Measurements from ENCODE around the gene MROH8.

The MROH8 gene

DNA sequence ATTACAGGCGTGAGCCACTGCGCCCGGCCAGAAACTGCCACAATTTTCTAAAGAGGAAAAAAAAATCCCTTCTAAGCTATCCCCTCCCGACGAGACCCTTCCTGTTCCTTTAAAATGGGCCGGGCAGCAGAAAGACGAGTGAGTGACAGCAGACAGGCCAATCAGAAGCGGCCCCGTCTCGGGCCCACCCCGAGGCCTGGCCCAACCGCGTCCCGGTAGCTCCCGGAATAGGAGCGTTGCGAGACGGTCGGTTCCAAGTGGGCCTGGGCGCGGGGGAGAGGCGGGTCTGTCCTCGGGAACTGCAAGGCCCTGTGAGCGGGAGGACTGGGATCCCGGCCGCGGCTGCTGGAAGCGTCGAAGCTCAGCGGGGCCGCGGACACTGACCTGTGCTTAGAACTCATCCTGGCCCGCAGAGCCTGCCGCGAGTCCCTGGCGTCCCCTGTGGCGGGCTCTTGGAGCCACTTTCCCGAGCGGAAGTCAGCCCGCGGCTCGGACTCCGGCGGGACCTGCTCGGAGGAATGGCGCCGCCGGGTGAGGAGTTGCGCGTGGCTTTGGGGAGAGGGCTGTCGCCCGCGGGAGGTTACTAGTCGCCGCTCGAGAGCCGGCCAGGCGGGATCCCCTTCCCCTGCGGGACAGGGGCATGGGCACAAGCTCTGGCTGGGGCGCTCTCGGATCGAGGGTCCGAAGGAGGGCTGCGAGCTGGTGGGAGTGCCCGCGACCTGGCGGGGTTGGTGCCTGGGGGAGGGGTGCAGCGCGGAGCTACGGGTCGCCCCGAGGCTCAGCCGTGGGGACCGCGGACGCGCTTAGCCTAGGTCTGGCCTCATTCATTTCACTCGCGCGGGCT is at the start of gene MROH8, which contains the start of gene RPN2:
Gene MROH8 (minus strand): TSS at position 710 of the 844 bp plus-strand sequence.
Gene RPN2 (plus strand): TSS at position 492 of the 844 bp plus-strand sequence. CDS start 27 bp downstream, at position 519.
- Histone ChIP-seq H3K9ac (ENCODE audit: low read depth, low read length) (peak within 1 kb of the TSS; percentile 99), H3K36me3 (ENCODE audit: control insufficient read depth, insufficient read depth, low read length) (peaks cover 6% of the 10 kb centered on the region), H3K9me3 (ENCODE audit: control insufficient read depth, insufficient read depth, low read length) (no peaks in the 10 kb centered on the region)

DNA sequence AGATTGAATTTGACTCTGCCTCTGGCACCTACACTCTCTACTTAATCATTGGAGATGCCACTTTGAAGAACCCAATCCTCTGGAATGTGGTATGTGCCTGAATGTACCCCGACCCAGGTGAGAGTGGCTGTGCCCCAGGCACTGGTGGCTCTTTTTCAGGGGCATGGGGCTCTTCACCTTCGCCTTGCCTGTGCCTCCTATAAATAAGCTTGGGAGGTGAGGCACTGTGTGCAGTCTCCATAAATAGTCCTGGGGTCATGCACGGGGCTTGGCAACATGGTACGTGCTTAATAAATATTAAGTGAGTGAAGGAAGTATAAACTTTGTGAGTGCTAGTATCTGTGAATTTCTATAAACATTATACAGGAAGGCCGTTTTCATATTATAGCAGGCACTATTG is 49.3 kb upstream of the MROH8 start:
- no peak overlapping the region for H3K4me3 ChIP-seq (ENCODE audit: low read depth, low read length)
- peaks cover 65% of the 10 kb centered on the region for H3K36me3 ChIP-seq (ENCODE audit: control insufficient read depth, insufficient read depth, low read length)
- H3K4me1 ChIP-seq (ENCODE audit: control insufficient read depth, insufficient read depth, low read length): peaks cover 23% of the 10 kb centered on the region
- H3K9ac ChIP-seq (ENCODE audit: low read depth, low read length): no peak overlapping the region
- no peaks in the 10 kb centered on the region for H3K27me3 ChIP-seq (ENCODE audit: control insufficient read depth, insufficient read depth, low read length)
- H3K9me3 ChIP-seq (ENCODE audit: control insufficient read depth, insufficient read depth, low read length): no peaks in the 10 kb centered on the region

More for the DNA sequence above, at the start of gene MROH8, which contains the start of gene RPN2:
- peaks cover 4% of the 10 kb centered on the region for H3K4me1 ChIP-seq (ENCODE audit: control insufficient read depth, insufficient read depth, low read length)
- H3K27me3 ChIP-seq (ENCODE audit: control insufficient read depth, insufficient read depth, low read length): no peaks in the 10 kb centered on the region
- H3K4me3 ChIP-seq (ENCODE audit: low read depth, low read length): peak within 1 kb of the TSS; percentile 91

DNA sequence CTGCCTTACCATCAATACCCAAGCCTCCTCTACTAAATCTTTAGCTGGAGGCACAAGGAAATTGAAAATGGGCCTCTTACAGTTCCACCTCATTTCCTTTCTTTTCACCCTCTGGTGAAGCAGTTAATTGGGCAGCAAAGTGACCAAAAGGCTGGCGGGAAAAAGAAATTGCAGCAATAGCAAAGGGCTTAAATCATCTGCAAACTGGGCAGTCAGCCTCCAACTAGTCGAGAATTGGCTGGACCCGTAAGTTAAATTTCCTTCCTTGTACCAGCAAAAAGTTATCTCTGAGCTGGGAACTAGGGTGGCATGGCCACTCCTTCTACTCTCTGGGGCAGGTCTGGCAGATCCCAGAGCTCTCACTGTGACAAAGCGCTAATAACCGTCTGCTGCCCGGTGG is 48.7 kb upstream of the MROH8 start:
- Histone ChIP-seq H3K4me1 (ENCODE audit: control insufficient read depth, insufficient read depth, low read length) (peaks cover 24% of the 10 kb centered on the region), H3K36me3 (ENCODE audit: control insufficient read depth, insufficient read depth, low read length) (peaks cover 69% of the 10 kb centered on the region), H3K9ac (ENCODE audit: low read depth, low read length) (no peak overlapping the region), H3K9me3 (ENCODE audit: control insufficient read depth, insufficient read depth, low read length) (no peaks in the 10 kb centered on the region), H3K4me3 (ENCODE audit: low read depth, low read length) (no peak overlapping the region), H3K27me3 (ENCODE audit: control insufficient read depth, insufficient read depth, low read length) (no peaks in the 10 kb centered on the region)

DNA sequence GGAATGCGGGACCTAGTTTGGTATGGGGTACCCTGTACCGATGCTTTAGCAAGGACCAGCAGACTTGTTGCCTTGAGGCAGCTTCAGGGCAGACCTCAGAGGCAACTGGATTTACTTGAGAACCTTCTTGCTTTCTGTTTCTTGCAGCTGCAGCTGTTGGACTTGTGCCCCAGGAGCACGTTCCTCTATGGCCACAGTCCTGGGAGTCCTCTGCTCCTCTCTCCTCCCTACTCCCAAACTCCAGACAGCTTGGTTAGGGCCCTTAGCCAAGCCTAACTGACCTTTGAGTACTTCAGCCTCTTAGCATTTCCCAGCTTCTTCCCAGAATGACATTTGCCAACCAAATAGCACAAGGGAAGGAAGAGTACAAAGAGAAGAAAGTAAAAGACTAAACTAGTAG is 47.5 kb upstream of the MROH8 start:
- peaks cover 31% of the 10 kb centered on the region for H3K4me1 ChIP-seq (ENCODE audit: control insufficient read depth, insufficient read depth, low read length)
- H3K9ac ChIP-seq (ENCODE audit: low read depth, low read length): no peak overlapping the region
- peaks cover 61% of the 10 kb centered on the region for H3K36me3 ChIP-seq (ENCODE audit: control insufficient read depth, insufficient read depth, low read length)
- H3K4me3 ChIP-seq (ENCODE audit: low read depth, low read length): no peak overlapping the region
- no peaks in the 10 kb centered on the region for H3K9me3 ChIP-seq (ENCODE audit: control insufficient read depth, insufficient read depth, low read length)
- H3K27me3 ChIP-seq (ENCODE audit: control insufficient read depth, insufficient read depth, low read length): no peaks in the 10 kb centered on the region

DNA sequence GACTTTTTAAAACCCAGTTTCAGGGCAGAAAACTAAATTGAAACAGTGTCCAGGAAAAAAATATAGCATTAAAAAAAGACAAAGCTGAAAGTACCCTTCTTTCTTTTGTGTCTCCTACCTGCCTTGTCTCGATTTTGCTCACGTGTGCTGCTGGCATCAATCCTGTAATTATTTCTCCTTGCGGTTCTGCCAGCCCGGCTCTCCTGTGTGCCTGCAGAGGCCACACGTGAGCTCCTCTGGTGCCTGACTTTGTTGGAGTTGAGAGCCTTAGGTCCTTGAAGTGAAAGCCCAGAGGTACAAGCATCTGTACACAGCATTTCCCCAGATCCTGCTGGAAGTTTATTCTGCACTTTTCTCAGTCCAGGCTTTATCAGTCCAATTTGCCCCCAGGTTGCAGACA is 45.8 kb upstream of the MROH8 start:
- no peak overlapping the region for H3K4me3 ChIP-seq (ENCODE audit: low read depth, low read length)
- H3K27me3 ChIP-seq (ENCODE audit: control insufficient read depth, insufficient read depth, low read length): no peaks in the 10 kb centered on the region
- H3K9me3 ChIP-seq (ENCODE audit: control insufficient read depth, insufficient read depth, low read length): no peaks in the 10 kb centered on the region
- no peak overlapping the region for H3K9ac ChIP-seq (ENCODE audit: low read depth, low read length)
- H3K36me3 ChIP-seq (ENCODE audit: control insufficient read depth, insufficient read depth, low read length): peaks cover 50% of the 10 kb centered on the region
- peaks cover 28% of the 10 kb centered on the region for H3K4me1 ChIP-seq (ENCODE audit: control insufficient read depth, insufficient read depth, low read length)

DNA sequence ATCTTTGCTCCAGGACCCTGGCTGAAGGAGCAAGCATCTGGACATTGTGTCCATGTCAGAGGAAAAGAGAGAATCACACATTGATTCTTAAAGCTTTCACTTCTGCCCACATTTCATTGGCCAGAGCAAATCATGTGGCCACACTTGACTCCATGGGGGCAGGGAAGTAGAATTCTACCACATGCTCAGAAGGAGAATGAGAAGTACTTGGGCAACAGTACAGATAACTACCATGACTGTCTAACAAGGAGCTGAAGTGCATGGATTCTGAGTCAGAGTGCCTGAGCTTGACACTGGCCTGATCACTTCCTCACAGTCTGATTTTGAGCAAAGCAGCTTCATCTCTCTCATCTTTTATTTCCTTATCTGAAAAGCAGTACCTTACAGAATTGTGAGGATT is 43.7 kb upstream of the MROH8 start:
- no peak overlapping the region for H3K4me3 ChIP-seq (ENCODE audit: low read depth, low read length)
- H3K27me3 ChIP-seq (ENCODE audit: control insufficient read depth, insufficient read depth, low read length): no peaks in the 10 kb centered on the region
- peaks cover 14% of the 10 kb centered on the region for H3K4me1 ChIP-seq (ENCODE audit: control insufficient read depth, insufficient read depth, low read length)
- peaks cover 42% of the 10 kb centered on the region for H3K36me3 ChIP-seq (ENCODE audit: control insufficient read depth, insufficient read depth, low read length)
- H3K9ac ChIP-seq (ENCODE audit: low read depth, low read length): no peak overlapping the region
- H3K9me3 ChIP-seq (ENCODE audit: control insufficient read depth, insufficient read depth, low read length): no peaks in the 10 kb centered on the region

DNA sequence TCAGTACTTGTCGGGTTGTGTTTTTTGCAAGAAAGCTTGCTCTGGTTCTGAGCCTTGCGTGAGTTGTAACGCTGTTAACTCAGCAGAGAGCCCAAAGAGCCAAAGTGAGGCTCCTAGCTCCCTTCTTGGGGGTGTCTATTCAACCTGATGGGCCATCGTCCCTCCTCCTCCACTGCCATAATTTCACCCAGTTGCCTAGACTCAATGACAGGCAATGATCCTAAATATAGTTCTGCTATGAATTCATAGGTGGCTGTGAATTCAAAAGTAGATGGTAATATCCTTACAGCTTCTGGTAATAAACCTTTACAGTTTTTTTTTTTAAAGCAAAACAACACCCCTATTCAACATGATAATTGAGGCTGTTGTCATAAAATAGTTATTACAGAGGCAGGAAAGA is 42.7 kb upstream of the MROH8 start:
- H3K36me3 ChIP-seq (ENCODE audit: control insufficient read depth, insufficient read depth, low read length): peaks cover 34% of the 10 kb centered on the region

DNA sequence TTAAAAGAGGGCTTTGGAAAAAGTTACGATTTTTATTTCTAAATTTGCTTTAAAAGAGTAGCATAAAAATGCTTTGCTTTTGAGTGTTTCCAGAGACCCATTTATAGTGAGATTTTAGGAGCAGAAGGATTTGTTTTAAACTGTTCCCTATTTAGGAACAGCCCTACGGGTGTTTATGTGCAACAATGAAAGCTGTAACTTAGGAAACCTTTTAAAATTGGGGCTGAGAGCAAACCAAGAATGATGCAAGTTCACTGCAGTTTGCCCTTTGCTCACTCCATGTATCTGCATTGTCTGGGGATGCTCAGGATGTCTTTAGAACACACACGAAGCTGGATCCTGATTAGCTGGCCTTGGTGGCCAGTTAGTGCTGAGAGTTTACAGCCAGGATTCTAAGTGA is 41.4 kb upstream of the MROH8 start:
- no peaks in the 10 kb centered on the region for H3K9me3 ChIP-seq (ENCODE audit: control insufficient read depth, insufficient read depth, low read length)
- H3K9ac ChIP-seq (ENCODE audit: low read depth, low read length): no peak overlapping the region
- H3K4me1 ChIP-seq (ENCODE audit: control insufficient read depth, insufficient read depth, low read length): peaks cover 14% of the 10 kb centered on the region
- peaks cover 26% of the 10 kb centered on the region for H3K36me3 ChIP-seq (ENCODE audit: control insufficient read depth, insufficient read depth, low read length)
- H3K4me3 ChIP-seq (ENCODE audit: low read depth, low read length): no peak overlapping the region
- H3K27me3 ChIP-seq (ENCODE audit: control insufficient read depth, insufficient read depth, low read length): no peaks in the 10 kb centered on the region

More for the DNA sequence above, 42.7 kb upstream of the MROH8 start:
- no peaks in the 10 kb centered on the region for H3K27me3 ChIP-seq (ENCODE audit: control insufficient read depth, insufficient read depth, low read length)
- peaks cover 14% of the 10 kb centered on the region for H3K4me1 ChIP-seq (ENCODE audit: control insufficient read depth, insufficient read depth, low read length)
- H3K4me3 ChIP-seq (ENCODE audit: low read depth, low read length): no peak overlapping the region
- no peaks in the 10 kb centered on the region for H3K9me3 ChIP-seq (ENCODE audit: control insufficient read depth, insufficient read depth, low read length)
- no peak overlapping the region for H3K9ac ChIP-seq (ENCODE audit: low read depth, low read length)

DNA sequence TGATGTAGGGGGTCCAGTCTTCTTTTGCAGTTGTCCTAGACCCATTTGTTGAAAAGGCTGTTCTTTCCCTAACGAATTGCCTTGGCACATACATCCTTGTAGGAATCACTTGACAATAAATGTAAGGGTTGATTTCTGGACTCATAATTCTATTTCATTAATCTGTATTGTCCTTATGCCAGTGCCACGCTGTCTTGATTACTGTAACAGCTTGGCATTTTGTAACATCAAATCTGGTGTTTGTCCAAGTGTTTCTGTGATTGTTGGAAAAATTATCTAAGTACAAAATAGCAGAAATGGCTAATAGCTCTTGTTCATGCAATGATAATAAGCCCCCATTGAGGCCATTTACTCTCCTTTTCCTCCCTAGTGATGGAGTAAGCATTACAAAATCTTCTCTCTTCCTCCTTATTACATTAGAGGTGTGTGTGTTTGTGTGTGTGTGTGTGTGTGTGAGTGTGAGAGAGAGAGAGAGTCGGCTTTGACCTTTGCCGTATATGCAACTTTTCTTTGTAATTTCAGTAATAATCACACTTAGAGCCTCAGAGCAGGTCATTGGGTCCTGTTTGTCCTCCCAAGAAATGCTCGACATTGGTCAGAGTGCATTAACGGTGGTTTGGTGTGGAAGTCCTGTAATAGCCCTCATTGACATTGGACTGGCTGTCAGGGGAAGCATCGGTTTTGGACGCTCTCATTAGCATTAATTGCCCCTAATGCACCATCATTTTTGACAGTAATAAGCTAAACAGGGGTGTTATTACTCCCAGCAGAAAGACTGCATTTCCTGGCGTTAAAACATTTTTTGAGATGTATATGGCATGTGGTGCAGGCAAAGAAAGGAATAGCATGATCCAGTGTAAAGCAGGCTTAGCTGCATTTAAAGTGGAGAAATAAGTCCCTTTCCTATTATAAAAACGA is 40.7 kb upstream of the MROH8 start:
- Histone ChIP-seq H3K27me3 (ENCODE audit: control insufficient read depth, insufficient read depth, low read length) (no peaks in the 10 kb centered on the region), H3K9ac (ENCODE audit: low read depth, low read length) (no peak overlapping the region), H3K9me3 (ENCODE audit: control insufficient read depth, insufficient read depth, low read length) (no peaks in the 10 kb centered on the region), H3K4me3 (ENCODE audit: low read depth, low read length) (no peak overlapping the region), H3K4me1 (ENCODE audit: control insufficient read depth, insufficient read depth, low read length) (peaks cover 14% of the 10 kb centered on the region), H3K36me3 (ENCODE audit: control insufficient read depth, insufficient read depth, low read length) (peaks cover 19% of the 10 kb centered on the region)

DNA sequence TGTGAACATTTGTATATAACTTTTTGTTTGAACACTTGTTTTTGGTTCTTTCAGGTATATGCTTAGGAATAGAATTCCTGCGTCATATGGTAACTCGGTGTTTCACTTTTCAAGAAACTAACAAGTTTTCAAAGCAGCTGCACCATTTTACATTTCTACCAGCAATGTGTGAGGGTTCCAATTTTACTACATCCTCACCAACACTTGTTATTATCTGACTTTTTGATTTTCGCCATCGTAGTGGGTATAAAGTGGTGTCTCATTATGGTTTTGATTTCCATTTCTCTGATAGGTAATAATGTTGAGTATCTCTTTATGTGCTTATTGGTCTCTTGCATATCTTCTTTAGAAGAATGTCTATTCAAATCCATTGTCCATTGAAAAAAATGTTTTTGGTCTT is 39.6 kb upstream of the MROH8 start:
- H3K9me3 ChIP-seq (ENCODE audit: control insufficient read depth, insufficient read depth, low read length): no peaks in the 10 kb centered on the region
- no peaks in the 10 kb centered on the region for H3K27me3 ChIP-seq (ENCODE audit: control insufficient read depth, insufficient read depth, low read length)
- H3K9ac ChIP-seq (ENCODE audit: low read depth, low read length): no peak overlapping the region
- H3K4me1 ChIP-seq (ENCODE audit: control insufficient read depth, insufficient read depth, low read length): peaks cover 14% of the 10 kb centered on the region
- peaks cover 10% of the 10 kb centered on the region for H3K36me3 ChIP-seq (ENCODE audit: control insufficient read depth, insufficient read depth, low read length)
- no peak overlapping the region for H3K4me3 ChIP-seq (ENCODE audit: low read depth, low read length)

DNA sequence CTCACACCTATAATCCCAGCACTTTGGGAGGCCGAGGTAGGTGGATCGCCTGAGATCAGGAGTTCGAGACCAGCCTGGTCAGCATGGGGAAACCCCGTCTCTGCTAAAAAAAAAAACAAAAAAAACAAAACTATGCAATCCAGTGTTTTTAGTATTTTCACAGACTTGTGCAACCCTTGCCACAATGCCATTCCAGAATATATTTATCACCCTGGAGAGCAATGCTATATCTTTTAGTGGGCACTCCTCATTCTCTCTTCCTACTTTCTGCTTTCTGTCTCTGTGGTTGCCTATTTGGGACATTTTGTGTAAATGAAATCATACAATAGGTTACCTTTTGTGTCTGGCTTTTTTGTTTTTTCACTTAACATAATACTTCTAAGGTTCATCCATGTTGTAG is 39.1 kb upstream of the MROH8 start:
- Histone ChIP-seq H3K36me3 (ENCODE audit: control insufficient read depth, insufficient read depth, low read length) (peaks cover 8% of the 10 kb centered on the region), H3K4me1 (ENCODE audit: control insufficient read depth, insufficient read depth, low read length) (peaks cover 14% of the 10 kb centered on the region), H3K9ac (ENCODE audit: low read depth, low read length) (no peak overlapping the region), H3K9me3 (ENCODE audit: control insufficient read depth, insufficient read depth, low read length) (no peaks in the 10 kb centered on the region), H3K4me3 (ENCODE audit: low read depth, low read length) (no peak overlapping the region), H3K27me3 (ENCODE audit: control insufficient read depth, insufficient read depth, low read length) (no peaks in the 10 kb centered on the region)
